Tibial artery (tissue), 4 donors: Measurements from ENCODE around the gene PRKCD.

ENCODE experiments used
- DNase-seq, 2 donors: peaks; one replicate each; pipeline ENCODE4 v3.0.0-alpha.2; 2019
- H3K27ac ChIP-seq, 2 donors: fragments of 200-600 bp; sonication (generic) in 1 of 2; 1 replicate in 1 of 2; 2 replicates in 1 of 2; pipeline ENCODE4 v1.5.1; 2018 to 2019; ENCODE audit warnings: mild to moderate bottlenecking in 1 of 2
- H3K27me3 ChIP-seq, 2 donors: fragments of 200-600 bp; sonication (generic) in 1 of 2; one replicate each; pipeline versions ENCODE4 v1.5.1 to v1.6.0; 2016 to 2019
- H3K36me3 ChIP-seq, 3 donors: fragments of 200-600 bp; sonication (generic) in 2 of 3; one replicate each; pipeline ENCODE4 v1.5.1; 2016 to 2019; ENCODE audit warnings: mild to moderate bottlenecking in 2 of 3
- H3K4me1 ChIP-seq, 4 donors: fragments of 200-600 bp; sonication (generic) in 2 of 4; 1 replicate in 3 of 4; 2 replicates in 1 of 4; pipeline ENCODE4 v1.5.1; 2016 to 2019
- H3K4me3 ChIP-seq, 2 donors: fragments of 200-600 bp; sonication (generic) in 1 of 2; 1 replicate in 1 of 2; 2 replicates in 1 of 2; pipeline ENCODE4 v1.5.1; 2018 to 2019; ENCODE audit warnings: mild to moderate bottlenecking in 2 of 2
- H3K9me3 ChIP-seq, 3 donors: fragments of 200-600 bp; sonication (generic) in 1 of 3; one replicate each; pipeline ENCODE4 v1.5.1; 2016 to 2019
- intact Hi-C: fragments of 100-400 bp; cut with DNase I; formaldehyde crosslinking; loops from one replicate; pipeline ENCODE4 v1.15.0; 2023; ENCODE audit warnings: low total_unique reads
- TF ChIP-seq, protein P1 (sequence below), 2 experiments: fragments of 200-600 bp in 1 of 2; fragments of 450-650 bp in 1 of 2; IDR thresholded peaks; one replicate each; pipeline ENCODE4 v1.5.1; 2017 to 2019; ENCODE audit warnings: antibody characterized with exemption in 2 of 2, mild to moderate bottlenecking in 1 of 2, moderate library complexity in 1 of 2

PRKCD gene

GRCh38 chr3:53195066-53195450 lies 34.0 kb downstream of the PRKCD start:
- peak overlapping the region; percentile 72 to 79 for H3K27ac ChIP-seq
- no peak for DNase-seq
- TF ChIP-seq, protein P1, sequence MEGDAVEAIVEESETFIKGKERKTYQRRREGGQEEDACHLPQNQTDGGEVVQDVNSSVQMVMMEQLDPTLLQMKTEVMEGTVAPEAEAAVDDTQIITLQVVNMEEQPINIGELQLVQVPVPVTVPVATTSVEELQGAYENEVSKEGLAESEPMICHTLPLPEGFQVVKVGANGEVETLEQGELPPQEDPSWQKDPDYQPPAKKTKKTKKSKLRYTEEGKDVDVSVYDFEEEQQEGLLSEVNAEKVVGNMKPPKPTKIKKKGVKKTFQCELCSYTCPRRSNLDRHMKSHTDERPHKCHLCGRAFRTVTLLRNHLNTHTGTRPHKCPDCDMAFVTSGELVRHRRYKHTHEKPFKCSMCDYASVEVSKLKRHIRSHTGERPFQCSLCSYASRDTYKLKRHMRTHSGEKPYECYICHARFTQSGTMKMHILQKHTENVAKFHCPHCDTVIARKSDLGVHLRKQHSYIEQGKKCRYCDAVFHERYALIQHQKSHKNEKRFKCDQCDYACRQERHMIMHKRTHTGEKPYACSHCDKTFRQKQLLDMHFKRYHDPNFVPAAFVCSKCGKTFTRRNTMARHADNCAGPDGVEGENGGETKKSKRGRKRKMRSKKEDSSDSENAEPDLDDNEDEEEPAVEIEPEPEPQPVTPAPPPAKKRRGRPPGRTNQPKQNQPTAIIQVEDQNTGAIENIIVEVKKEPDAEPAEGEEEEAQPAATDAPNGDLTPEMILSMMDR (IDR thresholded peaks at IDR 0.05), result no peak
- intact Hi-C loops, result no loop called here
- no peaks in the 10 kb centered on the region for H3K27me3 ChIP-seq
- no peaks in the 10 kb centered on the region for H3K9me3 ChIP-seq
- peaks cover 0 to 36% (median 31%) of the 10 kb centered on the region in 4 donors for H3K4me1 ChIP-seq
- no peak overlapping the region for H3K4me3 ChIP-seq
- H3K36me3 ChIP-seq, result peaks cover 3 to 22% (median 16%) of the 10 kb centered on the region in 3 donors

GRCh38 chr3:53195602-53196574 lies 34.9 kb downstream of the PRKCD start:
- intact Hi-C loops, result loop anchor here (1.0 to 2.0 kb wide), 2 partner anchors 61 to 81 kb away; no protein-coding TSS in a partner anchor
- Histone ChIP-seq H3K4me1 (peaks cover 0 to 36% (median 31%) of the 10 kb centered on the region in 4 donors), H3K9me3 (no peaks in the 10 kb centered on the region), H3K4me3 (no peak overlapping the region), H3K36me3 (peaks cover 0 to 14% (median 8%) of the 10 kb centered on the region in 3 donors), H3K27ac (no peak overlapping the region), H3K27me3 (no peaks in the 10 kb centered on the region)
- TF ChIP-seq, protein P1 (IDR thresholded peaks at IDR 0.05), result peak; percentile 98 to 99
- DNase-seq, result peak in 1 of 2 donors; percentile 41

DNA sequence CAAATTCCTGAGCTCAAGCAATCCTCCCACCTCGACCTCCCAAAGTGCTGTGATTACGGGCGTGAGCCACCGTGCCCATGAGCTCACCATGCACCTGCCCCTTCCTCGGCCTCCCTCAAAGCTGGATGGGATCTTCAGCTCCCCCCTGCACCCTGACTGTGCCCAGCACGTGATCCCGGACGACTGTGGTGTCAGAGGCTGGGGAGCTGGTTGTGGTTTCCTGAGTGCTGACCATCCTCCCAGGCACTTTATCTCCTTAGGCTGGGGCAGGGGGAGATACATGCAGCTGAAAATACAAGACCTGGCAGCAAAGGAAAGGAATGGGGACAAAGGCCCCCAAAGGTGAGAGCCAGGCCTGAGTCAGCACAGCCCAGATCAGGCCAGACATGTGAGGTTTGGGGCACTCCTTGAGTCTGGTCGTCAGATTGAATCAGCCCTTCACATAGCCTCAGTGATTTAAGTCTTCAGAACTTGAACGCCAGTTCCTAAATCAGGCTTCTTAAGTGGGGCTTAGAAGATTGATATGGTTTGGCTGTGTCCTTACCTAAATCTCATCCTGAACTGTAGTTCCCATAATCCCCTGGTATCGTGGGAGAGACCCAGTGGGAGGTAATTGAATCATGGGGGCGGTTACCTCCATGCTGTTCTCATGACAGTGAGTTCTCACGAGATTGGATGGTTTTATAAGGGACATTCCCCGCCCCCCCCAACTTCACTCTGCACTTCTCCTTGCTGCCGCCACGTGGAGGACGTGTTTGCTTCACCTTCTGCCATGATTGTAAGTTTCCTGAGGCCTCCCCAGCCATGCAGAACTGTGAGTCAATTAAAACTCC lies 35.8 kb downstream of the PRKCD start:
- H3K4me3 ChIP-seq, result no peak overlapping the region

GRCh38 chr3:53198256-53198977 lies 37.4 kb downstream of the PRKCD start:
- H3K27ac ChIP-seq, result no peak overlapping the region
- DNase-seq, result no peak
- H3K4me1 ChIP-seq, result peaks cover 0 to 26% (median 26%) of the 10 kb centered on the region in 4 donors
- no peaks in the 10 kb centered on the region for H3K9me3 ChIP-seq
- H3K27me3 ChIP-seq, result peaks cover 0 to 3% of the 10 kb centered on the region in 2 donors
- intact Hi-C loops, result no loop called here
- no peaks in the 10 kb centered on the region for H3K36me3 ChIP-seq
- no peak overlapping the region for H3K4me3 ChIP-seq
- TF ChIP-seq, protein P1 (IDR thresholded peaks at IDR 0.05), result no peak

More for the DNA sequence above, 35.8 kb downstream of the PRKCD start:
- DNase-seq, result no peak
- Histone ChIP-seq H3K4me1 (peaks cover 0 to 36% (median 31%) of the 10 kb centered on the region in 4 donors), H3K27me3 (peaks cover 0 to 3% of the 10 kb centered on the region in 2 donors), H3K27ac (no peak overlapping the region), H3K36me3 (peaks cover 0 to 5% (median 5%) of the 10 kb centered on the region in 3 donors), H3K9me3 (no peaks in the 10 kb centered on the region)
- intact Hi-C loops, result loop anchor here (1.0 to 2.0 kb wide), 2 partner anchors 61 to 82 kb away; no protein-coding TSS in a partner anchor
- TF ChIP-seq, protein P1 (IDR thresholded peaks at IDR 0.05), result no peak

- Histone ChIP-seq H3K9me3 (no peaks in the 10 kb centered on the region), H3K27me3 (peaks cover 0 to 3% of the 10 kb centered on the region in 2 donors), H3K4me1 (peaks cover 0 to 21% (median 20%) of the 10 kb centered on the region in 4 donors), H3K36me3 (no peaks in the 10 kb centered on the region), H3K27ac (no peak overlapping the region), H3K4me3 (no peak overlapping the region)
- TF ChIP-seq, protein P1 (IDR thresholded peaks at IDR 0.05), result no peak
- intact Hi-C loops, result no loop called here
- DNase-seq, result no peak
Measured at GRCh38 chr3:53198996-53199395, 38.0 kb downstream of the PRKCD start.
